H1 (cell line): ENCODE results near the gene IFI30. TPM values are rescaled to one million over a fixed set of nuclear protein-coding genes. Genes with fewer than 3 reads are reported as not detected.

Source experiments
- HDAC6 ChIP-seq: IDR thresholded peaks from one replicate; pipeline ENCODE4 v1.7.1; 2012; ENCODE audit warnings: low read depth, mild to moderate bottlenecking, inconsistent platforms, low read length, moderate library complexity
- SIX5 ChIP-seq: IDR thresholded peaks from 2 replicates; pipeline ENCODE4 v1.6.1; 2011; ENCODE audit warnings: mild to moderate bottlenecking, low read depth, low read length
- polyA plus RNA-seq, 7 experiments: library from polyadenylated mRNA; depleted of rRNA in 3 of 7; stranded (reverse) in 5 of 7; unstranded in 2 of 7; fragments of >200 nt in 5 of 7; fragments of 200-250 nt in 2 of 7; gene quantifications; 1 replicate in 5 of 7; 2 replicates in 1 of 7; 4 replicates in 1 of 7; pipeline versions ENCODE4 v1.2.1 to v1.2.3, GENCODE V29; 2011 to 2013; ENCODE audit warnings: missing spikeins in 2 of 7, mixed read lengths in 2 of 7
- total RNA-seq: library from RNA; stranded (reverse); fragmentation: NEBNext Ultra II Directional; extraction: Animal tissue kit (Norgen Biotek cat#: 25700); gene quantifications from 2 replicates; pipeline ENCODE4 v1.2.1, GENCODE V29; 2021
- TF ChIP-seq, protein P1 (sequence below): fragments of 300-600 bp; sonication (generic); IDR thresholded peaks from 2 replicates; pipeline ENCODE4 v1.7.1; 2012; ENCODE audit warnings: low read length, moderate library complexity, mild to moderate bottlenecking, inconsistent platforms; ENCODE audit not compliant: insufficient replicate concordance

IFI30 gene
- total and polyA plus RNA-seq, 2 of the 8 experiments (the other 6 are each of a cell fraction or from before 2014, with no cell fraction given), result 28.9 to 62.4 TPM

DNA sequence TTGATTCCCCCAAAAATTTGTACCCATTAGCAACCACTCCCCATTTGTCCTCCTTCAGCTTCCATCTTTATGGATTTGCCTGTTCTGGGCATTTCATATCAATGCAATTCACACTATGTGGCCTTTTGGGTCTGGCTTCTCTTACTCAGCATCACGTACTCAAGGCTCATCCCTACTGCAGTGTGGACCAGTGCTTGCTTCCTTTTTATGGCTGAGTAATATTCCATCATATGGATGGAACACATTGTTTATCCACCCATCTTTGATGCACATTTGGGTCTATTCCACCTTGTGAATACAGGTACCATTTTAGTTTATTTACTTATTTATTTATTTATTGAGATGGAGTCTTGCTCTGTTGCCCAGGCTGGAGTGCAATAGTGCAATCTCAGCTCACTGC lies 33.1 kb upstream of the IFI30 start (continued):
- TF ChIP-seq, protein P1, sequence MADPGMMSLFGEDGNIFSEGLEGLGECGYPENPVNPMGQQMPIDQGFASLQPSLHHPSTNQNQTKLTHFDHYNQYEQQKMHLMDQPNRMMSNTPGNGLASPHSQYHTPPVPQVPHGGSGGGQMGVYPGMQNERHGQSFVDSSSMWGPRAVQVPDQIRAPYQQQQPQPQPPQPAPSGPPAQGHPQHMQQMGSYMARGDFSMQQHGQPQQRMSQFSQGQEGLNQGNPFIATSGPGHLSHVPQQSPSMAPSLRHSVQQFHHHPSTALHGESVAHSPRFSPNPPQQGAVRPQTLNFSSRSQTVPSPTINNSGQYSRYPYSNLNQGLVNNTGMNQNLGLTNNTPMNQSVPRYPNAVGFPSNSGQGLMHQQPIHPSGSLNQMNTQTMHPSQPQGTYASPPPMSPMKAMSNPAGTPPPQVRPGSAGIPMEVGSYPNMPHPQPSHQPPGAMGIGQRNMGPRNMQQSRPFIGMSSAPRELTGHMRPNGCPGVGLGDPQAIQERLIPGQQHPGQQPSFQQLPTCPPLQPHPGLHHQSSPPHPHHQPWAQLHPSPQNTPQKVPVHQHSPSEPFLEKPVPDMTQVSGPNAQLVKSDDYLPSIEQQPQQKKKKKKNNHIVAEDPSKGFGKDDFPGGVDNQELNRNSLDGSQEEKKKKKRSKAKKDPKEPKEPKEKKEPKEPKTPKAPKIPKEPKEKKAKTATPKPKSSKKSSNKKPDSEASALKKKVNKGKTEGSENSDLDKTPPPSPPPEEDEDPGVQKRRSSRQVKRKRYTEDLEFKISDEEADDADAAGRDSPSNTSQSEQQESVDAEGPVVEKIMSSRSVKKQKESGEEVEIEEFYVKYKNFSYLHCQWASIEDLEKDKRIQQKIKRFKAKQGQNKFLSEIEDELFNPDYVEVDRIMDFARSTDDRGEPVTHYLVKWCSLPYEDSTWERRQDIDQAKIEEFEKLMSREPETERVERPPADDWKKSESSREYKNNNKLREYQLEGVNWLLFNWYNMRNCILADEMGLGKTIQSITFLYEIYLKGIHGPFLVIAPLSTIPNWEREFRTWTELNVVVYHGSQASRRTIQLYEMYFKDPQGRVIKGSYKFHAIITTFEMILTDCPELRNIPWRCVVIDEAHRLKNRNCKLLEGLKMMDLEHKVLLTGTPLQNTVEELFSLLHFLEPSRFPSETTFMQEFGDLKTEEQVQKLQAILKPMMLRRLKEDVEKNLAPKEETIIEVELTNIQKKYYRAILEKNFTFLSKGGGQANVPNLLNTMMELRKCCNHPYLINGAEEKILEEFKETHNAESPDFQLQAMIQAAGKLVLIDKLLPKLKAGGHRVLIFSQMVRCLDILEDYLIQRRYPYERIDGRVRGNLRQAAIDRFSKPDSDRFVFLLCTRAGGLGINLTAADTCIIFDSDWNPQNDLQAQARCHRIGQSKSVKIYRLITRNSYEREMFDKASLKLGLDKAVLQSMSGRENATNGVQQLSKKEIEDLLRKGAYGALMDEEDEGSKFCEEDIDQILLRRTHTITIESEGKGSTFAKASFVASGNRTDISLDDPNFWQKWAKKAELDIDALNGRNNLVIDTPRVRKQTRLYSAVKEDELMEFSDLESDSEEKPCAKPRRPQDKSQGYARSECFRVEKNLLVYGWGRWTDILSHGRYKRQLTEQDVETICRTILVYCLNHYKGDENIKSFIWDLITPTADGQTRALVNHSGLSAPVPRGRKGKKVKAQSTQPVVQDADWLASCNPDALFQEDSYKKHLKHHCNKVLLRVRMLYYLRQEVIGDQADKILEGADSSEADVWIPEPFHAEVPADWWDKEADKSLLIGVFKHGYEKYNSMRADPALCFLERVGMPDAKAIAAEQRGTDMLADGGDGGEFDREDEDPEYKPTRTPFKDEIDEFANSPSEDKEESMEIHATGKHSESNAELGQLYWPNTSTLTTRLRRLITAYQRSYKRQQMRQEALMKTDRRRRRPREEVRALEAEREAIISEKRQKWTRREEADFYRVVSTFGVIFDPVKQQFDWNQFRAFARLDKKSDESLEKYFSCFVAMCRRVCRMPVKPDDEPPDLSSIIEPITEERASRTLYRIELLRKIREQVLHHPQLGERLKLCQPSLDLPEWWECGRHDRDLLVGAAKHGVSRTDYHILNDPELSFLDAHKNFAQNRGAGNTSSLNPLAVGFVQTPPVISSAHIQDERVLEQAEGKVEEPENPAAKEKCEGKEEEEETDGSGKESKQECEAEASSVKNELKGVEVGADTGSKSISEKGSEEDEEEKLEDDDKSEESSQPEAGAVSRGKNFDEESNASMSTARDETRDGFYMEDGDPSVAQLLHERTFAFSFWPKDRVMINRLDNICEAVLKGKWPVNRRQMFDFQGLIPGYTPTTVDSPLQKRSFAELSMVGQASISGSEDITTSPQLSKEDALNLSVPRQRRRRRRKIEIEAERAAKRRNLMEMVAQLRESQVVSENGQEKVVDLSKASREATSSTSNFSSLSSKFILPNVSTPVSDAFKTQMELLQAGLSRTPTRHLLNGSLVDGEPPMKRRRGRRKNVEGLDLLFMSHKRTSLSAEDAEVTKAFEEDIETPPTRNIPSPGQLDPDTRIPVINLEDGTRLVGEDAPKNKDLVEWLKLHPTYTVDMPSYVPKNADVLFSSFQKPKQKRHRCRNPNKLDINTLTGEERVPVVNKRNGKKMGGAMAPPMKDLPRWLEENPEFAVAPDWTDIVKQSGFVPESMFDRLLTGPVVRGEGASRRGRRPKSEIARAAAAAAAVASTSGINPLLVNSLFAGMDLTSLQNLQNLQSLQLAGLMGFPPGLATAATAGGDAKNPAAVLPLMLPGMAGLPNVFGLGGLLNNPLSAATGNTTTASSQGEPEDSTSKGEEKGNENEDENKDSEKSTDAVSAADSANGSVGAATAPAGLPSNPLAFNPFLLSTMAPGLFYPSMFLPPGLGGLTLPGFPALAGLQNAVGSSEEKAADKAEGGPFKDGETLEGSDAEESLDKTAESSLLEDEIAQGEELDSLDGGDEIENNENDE, result no peak
- no peak for TF ChIP-seq SIX5
- no peak for TF ChIP-seq HDAC6
